Measurements from ENCODE around the gene OVOL3.

Gene OVOL3

DNA sequence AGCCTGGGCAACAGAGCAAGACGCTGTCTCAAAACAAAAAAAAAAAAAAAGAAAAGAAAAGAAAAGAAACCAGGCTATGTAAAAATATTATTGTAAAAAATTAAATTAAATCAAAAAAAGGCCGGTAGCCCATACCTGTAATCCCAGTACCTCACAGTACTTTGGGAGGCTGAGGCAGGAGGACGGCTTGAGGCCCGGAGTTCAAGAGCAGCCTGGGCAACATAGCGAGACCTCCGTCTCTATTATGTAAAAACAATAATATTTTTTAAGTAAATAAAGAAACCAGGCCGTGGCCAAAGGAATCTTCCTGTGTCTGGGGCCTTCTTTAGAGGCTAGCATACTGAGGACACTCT is 28.2 kb downstream of the OVOL3 start:
- TF ChIP-seq, protein P1, sequence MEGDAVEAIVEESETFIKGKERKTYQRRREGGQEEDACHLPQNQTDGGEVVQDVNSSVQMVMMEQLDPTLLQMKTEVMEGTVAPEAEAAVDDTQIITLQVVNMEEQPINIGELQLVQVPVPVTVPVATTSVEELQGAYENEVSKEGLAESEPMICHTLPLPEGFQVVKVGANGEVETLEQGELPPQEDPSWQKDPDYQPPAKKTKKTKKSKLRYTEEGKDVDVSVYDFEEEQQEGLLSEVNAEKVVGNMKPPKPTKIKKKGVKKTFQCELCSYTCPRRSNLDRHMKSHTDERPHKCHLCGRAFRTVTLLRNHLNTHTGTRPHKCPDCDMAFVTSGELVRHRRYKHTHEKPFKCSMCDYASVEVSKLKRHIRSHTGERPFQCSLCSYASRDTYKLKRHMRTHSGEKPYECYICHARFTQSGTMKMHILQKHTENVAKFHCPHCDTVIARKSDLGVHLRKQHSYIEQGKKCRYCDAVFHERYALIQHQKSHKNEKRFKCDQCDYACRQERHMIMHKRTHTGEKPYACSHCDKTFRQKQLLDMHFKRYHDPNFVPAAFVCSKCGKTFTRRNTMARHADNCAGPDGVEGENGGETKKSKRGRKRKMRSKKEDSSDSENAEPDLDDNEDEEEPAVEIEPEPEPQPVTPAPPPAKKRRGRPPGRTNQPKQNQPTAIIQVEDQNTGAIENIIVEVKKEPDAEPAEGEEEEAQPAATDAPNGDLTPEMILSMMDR (IDR thresholded peaks at IDR 0.05; ENCODE audit: extremely low read depth, insufficient read depth, missing control alignments) = no peak
- DNase-seq (ENCODE audit: low spot score) = no peak
- in situ Hi-C loops (cut with MboI; ENCODE audit: low pct_unique_long_range_greater_than_20kb, low sequenced_read_pairs, unreplicated experiment) = no loop called here

DNA sequence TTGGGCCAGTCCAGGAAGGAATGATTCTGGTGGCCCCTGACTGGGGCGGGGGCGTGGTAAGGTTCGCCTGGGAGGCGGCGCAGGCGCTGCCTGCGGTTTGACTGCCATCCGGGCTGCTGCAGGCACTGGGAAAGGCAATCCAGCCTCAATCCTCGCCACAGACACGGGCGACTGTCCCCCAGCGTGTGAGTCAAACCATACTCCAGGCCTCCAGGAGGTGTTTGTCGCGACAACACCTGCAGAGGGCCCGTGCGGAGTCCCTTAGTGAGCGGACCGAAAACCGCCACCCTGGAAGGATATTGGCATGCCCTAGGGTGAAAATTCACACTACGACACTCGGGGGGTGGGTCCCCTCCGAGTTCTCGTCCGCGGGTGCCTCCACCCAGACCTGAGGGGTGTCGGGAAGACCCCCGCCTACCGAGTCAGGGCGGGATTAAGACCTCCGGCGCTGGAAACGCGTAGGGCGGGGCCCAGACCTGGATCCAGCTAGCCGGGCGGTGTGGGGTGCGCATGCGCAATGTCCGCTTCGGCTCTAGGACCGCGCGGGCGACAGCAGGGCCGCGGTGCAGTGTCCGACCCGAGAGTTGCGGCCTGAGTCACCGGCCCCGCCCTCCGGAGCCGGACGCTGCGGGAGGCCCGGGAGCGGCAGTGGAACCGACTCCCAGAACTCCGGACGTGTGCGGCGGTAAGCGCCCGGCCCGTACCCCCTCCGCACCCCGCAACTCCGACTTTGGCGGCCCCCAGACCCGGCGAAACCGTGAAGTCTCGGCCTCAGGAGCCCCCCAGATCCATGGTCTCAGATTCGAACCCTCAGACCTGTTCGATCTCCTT is 28.7 kb downstream of the OVOL3 start, which contains the start of gene CAPNS1:
Gene CAPNS1 (plus strand): TSS at position 594 of the 831 bp plus-strand sequence. CDS start 946 bp downstream, outside the sequence.
- DNase-seq (ENCODE audit: low spot score) = peak; percentile 98
- in situ Hi-C loops (cut with MboI; ENCODE audit: low pct_unique_long_range_greater_than_20kb, low sequenced_read_pairs, unreplicated experiment) = no loop called here
- TF ChIP-seq, protein P1 (IDR thresholded peaks at IDR 0.05; ENCODE audit: extremely low read depth, insufficient read depth, missing control alignments) = no peak

DNA sequence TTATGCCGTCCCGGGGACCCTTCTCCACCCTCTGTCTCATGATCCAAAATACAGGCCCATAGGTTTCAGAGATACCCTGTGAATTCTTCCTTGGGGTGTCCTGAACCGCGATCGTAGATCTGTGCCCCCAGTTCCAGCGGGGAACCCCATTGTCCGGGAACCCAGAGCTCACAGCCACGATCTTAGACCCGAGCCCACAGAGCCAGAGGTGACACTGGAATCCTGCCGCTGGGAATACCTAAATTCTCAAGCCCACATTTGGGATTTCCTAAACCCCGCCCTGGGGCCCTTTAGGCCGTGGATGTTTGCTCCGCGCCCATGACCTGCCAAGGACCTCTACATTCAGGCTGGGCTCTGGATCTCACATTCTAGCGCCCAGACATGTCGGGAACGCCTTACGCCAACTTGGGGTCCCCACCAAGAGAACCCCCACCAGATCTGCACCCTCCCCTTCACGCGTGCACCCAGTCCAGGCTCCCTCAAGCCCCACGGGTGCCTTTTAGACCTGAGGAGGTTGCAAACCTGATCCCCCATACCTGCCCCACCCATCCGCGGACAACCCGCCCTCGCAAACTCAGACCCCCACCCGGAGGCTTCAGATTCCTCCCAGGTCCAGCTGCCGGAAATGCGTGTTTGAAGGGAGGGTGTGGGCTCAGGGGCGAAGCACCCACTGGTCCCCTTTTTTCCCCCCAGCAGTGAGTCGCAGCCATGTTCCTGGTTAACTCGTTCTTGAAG is 29.5 kb downstream of the OVOL3 start:
- TF ChIP-seq, protein P1 (IDR thresholded peaks at IDR 0.05; ENCODE audit: extremely low read depth, insufficient read depth, missing control alignments) = no peak
- DNase-seq (ENCODE audit: low spot score) = peak; percentile 90
- in situ Hi-C loops (cut with MboI; ENCODE audit: low pct_unique_long_range_greater_than_20kb, low sequenced_read_pairs, unreplicated experiment) = no loop called here

DNA sequence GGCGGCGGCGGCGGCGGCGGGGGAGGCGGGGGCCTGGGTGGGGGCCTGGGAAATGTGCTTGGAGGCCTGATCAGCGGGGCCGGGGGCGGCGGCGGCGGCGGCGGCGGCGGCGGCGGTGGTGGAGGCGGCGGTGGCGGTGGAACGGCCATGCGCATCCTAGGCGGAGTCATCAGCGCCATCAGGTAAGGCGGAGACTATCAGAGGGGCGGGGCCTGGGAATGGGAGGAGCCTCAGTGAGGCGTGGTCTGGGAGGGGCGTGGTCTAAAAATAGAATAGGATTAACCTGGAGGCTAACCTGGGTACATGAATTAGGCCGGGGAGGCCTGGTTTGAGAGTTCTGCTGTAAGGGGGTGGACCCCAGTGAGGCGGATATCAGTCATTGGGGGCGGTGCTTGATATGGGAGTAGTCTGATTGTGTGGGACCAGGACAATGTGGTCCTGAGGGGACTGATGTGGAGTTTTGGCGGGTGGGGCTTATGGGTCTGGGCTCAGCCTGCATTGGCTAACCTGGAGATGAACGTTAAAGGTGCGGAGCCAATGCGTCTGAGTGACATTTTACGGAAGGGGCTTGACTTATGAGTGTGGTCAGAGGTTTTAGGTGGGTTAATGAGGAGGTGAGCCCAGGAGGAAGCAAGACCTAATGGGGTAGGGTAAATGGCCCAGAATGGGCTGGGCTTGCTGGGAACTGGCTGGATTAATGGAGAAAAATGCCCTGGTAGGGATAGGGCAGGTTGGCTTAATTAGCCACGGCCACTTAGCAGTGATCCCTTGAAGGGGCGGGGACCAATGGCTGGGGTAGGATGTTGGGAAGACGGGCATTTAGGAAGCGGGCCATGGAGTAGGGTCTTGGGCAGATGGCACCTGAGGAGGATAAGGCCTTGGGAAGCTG is 30.3 kb downstream of the OVOL3 start:
- peak; percentile 96 for DNase-seq (ENCODE audit: low spot score)
- in situ Hi-C loops (cut with MboI; ENCODE audit: low pct_unique_long_range_greater_than_20kb, low sequenced_read_pairs, unreplicated experiment) = no loop called here
- TF ChIP-seq, protein P1 (IDR thresholded peaks at IDR 0.05; ENCODE audit: extremely low read depth, insufficient read depth, missing control alignments) = no peak

DNA sequence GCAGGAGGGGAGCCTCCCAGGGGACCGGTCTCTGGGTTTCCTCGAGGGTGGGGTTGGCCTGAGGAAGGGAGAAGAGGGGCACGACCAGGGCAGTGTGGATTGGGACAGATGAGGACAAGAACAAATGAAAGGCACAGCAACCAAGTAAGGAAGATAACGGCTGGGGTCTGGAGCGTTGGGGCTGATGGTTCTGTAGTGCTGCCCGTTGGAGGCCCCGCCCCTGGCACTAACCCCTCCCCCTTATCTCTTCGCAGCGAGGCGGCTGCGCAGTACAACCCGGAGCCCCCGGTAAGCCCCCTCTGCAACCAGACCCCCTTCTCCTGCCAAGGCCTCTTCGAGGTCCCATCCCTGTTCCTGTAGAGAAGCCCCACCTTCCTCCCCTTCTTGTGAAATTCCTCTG is 31.1 kb downstream of the OVOL3 start:
- TF ChIP-seq, protein P1 (IDR thresholded peaks at IDR 0.05; ENCODE audit: extremely low read depth, insufficient read depth, missing control alignments) = no peak
- in situ Hi-C loops (cut with MboI; ENCODE audit: low pct_unique_long_range_greater_than_20kb, low sequenced_read_pairs, unreplicated experiment) = no loop called here
- DNase-seq (ENCODE audit: low spot score) = no peak

DNA sequence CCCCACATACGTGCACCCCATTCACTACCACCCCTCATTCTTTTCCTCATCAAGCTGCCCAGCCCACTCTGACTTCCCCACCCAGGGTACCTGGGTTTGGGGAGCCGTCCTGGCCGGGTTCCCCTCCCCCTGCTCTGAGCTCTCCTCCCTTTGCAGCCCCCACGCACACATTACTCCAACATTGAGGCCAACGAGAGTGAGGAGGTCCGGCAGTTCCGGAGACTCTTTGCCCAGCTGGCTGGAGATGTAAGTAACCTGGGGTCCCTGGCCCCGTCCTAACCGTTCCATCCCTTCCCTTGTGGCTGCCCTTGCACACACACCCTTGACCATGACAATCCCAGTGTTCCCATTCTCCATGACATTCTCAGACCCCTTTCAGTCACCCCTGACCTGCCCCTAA is 31.6 kb downstream of the OVOL3 start:
- DNase-seq (ENCODE audit: low spot score) = no peak
- TF ChIP-seq, protein P1 (IDR thresholded peaks at IDR 0.05; ENCODE audit: extremely low read depth, insufficient read depth, missing control alignments) = no peak
- in situ Hi-C loops (cut with MboI; ENCODE audit: low pct_unique_long_range_greater_than_20kb, low sequenced_read_pairs, unreplicated experiment) = no loop called here
